GM23338 (cell line): ENCODE results near the gene RAP1GDS1.

Experiments used
- CREB1 ChIP-seq: fragments of 250-450 bp; sonication (Bioruptor Pico); IDR thresholded peaks from 2 replicates; pipeline ENCODE4 v1.5.0; 2020; ENCODE audit warnings: low read depth, mild to moderate bottlenecking, moderate library complexity
- CTCF ChIP-seq, 2 experiments: fragments of 200-600 bp in 1 of 2; sonication (generic) in 1 of 2; conservative IDR thresholded peaks; 2 replicates each; pipeline versions ENCODE4 v1.5.1 to v1.6.1; 2016 to 2017; ENCODE audit warnings: antibody characterized with exemption in 2 of 2, low read depth in 2 of 2, mild to moderate bottlenecking in 2 of 2, moderate library complexity in 1 of 2
- EZH2 ChIP-seq: fragments of 200-600 bp; sonication (generic); IDR thresholded peaks from one replicate; pipeline ENCODE4 v1.8.0; 2017; ENCODE audit warnings: antibody characterized with exemption, mild to moderate bottlenecking, low read depth; ENCODE audit not compliant: unreplicated experiment
- EZH2phosphoT487 ChIP-seq: fragments of 200-600 bp; sonication (generic); IDR thresholded peaks from one replicate; pipeline ENCODE4 v1.8.1; 2018; ENCODE audit warnings: antibody characterized with exemption; ENCODE audit not compliant: unreplicated experiment
- JUNB ChIP-seq: IDR thresholded peaks from one replicate; pipeline ENCODE4 v1.6.1; 2016; ENCODE audit warnings: antibody characterized with exemption; ENCODE audit not compliant: unreplicated experiment
- REST ChIP-seq: IDR thresholded peaks from one replicate; pipeline ENCODE4 v1.6.1; 2018; ENCODE audit warnings: antibody characterized with exemption; ENCODE audit not compliant: unreplicated experiment

DNA sequence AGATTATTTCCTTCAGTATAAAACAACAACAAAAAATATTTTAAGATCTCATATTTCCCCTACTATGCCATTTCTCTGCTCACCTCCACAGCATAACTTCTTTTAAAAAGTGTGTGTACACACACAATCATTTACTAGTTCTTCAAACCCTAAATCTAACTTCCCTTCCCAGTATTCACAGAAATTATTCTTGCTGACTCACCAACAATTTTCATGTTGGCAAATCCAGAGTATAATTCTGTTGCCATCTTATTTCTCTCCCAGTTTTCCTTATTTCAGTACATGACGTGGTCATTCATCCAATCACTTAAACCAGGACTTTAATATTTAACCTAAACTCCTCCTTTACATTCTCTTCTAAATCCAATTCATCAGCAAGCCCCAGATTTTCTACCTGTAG is 11.4 kb upstream of the RAP1GDS1 start:
- TF ChIP-seq CTCF (conservative IDR thresholded peaks at IDR 0.05; ENCODE audit: low read depth in 2 of 2) (no peak), EZH2phosphoT487 (no peak), EZH2 (no peak), JUNB (no peak), REST (no peak), CREB1 (CRISPR knock-in tag) (no peak)
